ENCODE data around the gene TMPRSS11A.

GRCh38 chr4:67988991-67989390, 25.7 kb upstream of the TMPRSS11A start:
- TF ChIP-seq CTCF (IDR thresholded peaks at IDR 0.05; ENCODE audit: insufficient read depth, low read depth, low read length) = no peak
- TF ChIP-seq EZH2 (IDR thresholded peaks at IDR 0.05; ENCODE audit: insufficient read depth, low read length) = no peak

All from astrocyte (in vitro differentiated cells and primary cell).